GM04503 (cell line): Measurements from ENCODE around the gene TEPSIN.

Source experiments
- DNase-seq: peaks from one replicate; pipeline ENCODE4 v3.0.0-alpha.2; 2012; ENCODE audit warnings: low read depth

Gene TEPSIN

DNA sequence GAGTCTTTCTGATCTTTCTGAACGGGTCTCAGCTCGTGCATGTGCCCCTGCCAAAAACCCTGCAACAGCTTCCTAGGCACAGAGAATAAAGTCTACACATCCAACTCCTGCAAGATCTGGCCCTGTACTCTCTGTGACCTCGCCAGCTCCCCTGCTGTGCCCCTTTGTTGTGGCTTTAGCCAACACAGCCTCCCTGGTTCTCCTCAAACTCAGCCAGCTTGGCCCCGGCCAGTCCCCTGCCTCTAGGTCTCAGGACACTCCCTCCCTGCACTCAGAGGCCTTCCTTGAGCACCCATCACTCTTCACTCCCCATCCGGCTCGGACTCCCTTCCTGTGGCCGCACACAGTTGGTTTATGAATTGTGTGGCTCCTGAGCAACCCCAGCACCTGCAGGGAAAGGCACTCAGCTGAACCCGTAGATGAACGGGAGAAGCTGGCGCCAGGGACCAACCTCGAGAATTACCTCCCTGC lies 17.4 kb downstream of the TEPSIN start:
- no peak for DNase-seq

DNA sequence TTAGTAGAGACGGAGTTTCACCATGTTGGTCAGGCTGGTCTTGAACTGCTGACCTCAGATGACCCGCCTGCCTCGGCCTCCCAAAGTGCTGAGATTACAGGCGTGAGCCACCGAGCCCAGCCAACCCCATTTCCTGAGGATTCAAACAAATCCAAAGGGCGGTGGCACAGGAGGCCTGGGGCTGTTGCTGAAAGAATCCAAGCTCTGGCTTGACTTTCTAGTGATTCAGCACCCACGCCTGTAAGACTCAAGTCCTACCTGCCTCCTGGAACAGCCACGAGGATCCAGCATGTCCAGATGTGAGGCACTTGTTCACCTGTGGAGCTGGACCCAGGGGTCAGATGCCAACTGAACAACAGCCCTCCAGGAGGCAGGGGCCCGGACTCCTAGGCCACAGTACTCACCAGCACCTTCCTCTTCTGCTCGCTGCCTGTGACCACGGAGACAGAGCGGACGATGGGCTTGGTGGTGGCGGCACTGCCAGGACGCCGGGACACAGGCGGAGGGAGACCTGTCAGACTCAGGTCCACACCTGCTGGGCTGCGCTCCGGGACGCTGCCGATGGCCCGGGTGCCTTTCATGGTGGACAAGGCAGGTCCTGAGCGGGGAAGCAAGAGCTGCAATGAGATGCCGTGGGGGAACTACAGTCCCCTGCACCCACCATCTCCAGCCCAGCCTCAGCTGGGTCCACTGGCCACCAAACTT lies 19.2 kb downstream of the TEPSIN start:
- no peak for DNase-seq

DNA sequence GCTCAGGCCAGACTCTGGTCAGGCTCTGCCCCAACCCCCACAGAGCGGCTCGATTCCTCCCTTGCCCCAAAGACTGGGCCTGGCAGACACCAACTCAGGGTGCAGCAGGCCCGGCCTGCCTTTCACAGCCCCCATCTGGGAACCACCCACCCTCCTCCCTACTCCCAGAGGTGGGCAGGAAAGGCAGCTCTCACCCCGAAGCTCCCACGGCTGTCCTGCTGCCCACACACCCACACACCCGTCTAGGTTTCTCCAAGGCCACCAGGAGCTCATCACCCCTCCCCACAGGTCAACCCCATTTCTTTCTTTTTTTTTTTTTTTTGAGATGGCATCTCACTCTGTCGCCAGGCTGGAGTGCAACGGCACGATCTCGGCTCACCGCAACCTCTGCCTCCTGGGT lies 19.9 kb downstream of the TEPSIN start:
- DNase-seq, result no peak

DNA sequence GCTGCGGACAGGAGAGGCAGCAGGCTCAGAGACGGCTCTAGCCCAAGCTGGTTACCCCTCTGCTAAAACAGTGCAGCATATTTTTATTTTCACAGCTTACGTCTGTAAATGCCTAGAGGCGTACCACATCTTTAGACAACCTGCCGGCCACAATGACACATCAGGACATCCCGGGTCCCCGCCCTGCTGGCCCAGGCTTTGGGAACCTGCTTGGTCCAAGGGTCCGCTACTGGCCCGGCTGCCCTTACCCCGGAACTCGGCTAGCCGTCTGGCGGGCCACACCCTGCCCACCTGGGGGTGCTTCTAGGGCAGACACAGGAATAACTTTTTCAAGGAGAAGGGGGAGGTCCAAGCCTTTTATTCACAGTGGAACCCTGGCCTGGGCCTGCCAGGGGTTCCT lies 20.4 kb downstream of the TEPSIN start:
- DNase-seq, result no peak

DNA sequence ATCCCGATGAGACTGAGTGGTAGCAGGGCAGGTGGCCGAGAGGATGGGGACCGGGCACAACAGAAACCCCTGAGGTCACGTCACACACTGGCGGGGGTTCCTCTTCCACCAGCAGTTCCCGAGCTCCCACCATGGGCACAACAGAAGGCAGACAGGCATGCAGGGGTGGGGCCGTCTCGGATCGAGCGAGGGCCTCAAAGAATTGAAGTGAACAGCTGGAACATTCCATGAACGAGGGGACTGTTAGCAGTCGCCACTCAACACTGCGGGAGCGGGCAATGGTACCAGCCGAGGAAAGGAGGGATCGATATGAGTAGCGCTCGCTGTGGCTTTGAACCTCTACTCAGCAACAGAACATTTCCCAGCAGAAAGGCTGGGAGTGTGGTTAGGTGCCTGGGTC lies 21.4 kb downstream of the TEPSIN start:
- DNase-seq, result no peak

DNA sequence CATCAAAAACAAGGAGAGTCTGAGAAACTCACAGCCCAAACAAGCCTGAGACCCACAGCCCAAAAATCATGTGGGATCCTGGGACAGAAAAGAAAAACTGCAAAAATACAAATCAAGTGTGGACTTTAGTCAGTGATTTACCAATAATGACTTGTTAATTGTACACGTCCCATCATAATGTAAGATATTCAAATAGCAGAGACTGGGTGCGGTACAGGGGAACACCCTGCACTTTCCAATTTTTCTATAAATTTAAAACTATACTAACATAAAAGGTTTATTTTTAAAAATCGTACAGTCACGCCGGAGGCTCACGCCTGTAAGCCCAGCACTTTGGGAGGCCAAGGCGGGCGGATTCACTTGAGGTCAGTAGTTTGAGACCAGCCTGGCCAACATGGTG lies 24.9 kb downstream of the TEPSIN start:
- no peak for DNase-seq

DNA sequence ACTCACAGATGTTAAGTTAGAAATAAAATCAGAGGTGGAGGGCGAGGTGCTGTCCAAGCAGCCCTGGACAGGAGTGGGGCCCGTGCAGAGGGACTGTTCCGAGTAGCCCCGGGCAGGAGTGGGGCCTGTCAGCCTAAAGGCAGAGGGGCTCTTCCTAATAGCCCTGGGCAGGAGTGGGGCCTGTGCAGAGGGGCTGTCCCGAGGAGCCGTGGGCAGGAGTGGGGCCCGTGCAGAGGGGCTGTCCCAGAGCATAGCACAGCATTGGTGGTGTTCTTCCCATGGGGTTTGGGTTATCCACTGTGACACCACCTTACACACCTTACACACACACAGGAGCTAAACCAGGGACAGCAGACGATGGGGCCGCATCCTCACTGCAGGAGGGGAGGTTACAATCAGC lies 26.5 kb downstream of the TEPSIN start:
- DNase-seq, result no peak

DNA sequence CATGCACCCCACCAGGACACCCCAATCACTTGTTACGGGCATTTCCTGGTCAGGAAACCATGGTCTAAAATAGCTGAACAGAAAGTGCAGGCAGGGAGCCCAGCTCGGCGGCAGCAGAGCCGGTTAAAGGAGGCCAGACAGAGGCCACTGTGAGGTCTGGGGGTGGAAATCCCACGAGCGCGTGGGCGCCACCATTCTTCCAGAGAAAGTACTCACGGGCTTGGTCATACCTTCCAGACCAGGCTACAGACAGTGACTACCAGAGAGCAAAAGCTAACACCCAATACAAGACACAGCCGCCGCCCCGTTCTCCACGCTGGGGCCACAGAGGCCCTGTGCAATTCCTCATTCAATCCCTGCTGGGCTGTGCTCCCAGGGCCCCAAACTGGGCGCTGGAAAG lies 28.0 kb downstream of the TEPSIN start:
- DNase-seq, result no peak

DNA sequence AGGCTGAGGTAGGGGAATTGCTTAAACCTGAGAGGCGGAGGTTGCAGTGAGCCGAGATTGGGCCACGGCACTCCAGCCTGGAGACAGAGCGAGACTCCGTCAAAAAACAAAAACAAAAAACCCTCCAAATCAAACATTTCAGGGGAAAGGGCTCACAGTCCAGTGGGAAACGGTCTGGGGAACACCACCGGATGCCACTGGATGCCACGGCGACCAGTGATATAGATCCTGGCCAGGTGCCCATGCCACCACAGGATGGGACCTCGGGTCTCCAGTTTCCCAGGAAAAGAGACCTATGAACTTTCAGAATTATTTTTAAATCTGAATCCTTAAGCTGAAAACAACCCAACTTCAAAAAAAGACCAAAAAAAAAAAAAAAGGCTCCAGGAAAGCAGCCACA lies 28.4 kb downstream of the TEPSIN start:
- no peak for DNase-seq

DNA sequence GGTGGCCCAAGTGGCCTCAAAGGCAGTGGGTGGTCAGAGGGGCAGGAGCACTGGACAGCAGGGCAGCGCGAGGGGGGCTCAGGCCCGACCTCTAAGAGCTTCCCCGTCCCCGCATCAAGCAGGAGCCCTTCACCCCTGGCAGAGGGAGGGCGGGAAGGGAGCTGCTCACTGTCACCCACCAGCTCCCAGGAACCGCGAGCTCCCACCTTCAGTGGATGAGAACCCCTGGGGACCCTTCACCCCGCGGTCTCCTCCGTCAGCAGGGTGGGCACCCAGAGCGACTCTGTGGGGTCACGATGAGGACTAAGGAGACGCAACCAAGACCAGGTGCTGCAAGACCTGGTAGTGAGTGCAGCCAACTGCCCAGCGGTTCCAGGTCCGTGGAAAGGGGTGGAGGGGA lies 29.7 kb downstream of the TEPSIN start:
- no peak for DNase-seq

DNA sequence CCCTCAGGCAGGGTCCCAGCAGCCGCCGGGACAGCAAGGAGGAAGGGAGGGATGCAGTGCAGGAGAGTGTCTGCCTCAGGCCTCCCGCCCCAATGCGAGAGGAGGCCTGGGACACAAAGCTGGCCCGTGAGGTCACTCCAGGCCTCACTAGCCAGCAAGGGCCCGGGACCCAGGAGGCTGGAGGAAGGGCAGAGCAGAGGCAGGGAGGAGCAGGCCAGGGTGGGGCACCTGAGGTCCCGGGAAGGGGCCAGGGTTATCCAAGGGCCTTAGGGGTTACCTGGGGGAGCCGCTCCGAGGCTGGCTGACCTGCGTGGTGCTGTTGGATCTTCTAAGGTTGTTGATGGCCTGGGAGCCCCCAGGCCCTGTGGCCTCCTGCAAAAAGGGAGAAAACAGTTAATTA lies 30.2 kb downstream of the TEPSIN start:
- no peak for DNase-seq

DNA sequence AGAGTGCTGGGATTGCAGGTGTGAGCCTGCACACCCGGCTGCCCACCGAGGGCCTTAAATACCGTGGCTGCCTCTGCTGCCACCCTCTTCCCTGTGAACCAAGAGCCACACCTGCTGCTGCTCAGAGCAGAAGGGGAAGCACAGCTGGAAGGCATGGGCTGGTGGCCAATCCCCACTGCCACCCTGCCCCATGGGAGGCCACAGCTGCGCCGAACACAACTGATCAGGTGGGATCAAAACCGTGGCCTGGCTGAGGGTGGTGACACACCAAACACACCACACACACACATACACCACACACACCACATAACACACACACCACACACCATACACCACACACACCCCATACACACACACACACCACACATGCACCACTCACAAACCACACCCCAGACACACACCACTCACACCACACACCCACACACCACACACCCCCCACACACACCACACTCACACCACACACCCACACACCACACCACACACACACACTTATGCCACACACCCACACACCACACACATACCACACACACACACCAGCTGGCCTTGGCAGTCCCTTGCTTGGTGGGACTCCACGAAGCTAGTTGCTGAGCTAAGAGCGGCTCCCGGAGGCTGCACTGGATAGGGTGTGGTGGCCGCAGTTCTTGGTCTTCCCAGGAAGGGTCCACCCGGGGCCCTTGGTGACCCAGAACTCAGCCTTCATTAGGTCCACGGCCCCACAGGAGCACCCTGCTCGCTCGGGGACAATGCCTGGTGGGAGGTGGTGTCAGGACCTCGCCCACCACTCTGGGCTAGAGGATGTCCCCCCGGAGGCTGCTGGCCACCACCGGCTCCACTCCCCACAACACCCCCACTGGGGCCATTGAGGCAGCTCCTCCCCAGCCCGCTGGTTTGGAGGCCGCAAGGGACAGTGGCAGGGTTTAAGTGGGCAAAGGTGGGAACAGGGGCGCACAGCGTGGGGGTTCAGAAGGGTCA lies 31.0 kb downstream of the TEPSIN start:
- no peak for DNase-seq

DNA sequence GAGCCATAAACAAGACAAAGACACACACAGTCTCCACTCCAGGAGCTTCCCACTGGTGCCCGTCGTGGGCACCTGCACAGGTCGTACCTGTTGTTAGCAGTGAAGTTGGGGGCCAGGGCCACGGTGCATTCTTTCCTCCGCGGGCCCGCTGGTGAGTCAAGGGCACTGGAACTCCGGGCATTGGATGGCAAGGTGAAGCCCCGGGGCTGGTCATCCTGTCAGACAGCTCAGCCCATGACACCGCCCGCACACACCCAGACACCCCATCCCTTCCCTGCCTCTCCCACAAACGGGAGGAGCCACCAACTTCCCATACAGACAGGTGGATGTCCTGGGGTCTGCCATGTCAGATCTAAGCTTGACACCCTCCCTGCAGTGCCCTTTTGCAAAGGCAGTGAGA lies 32.2 kb downstream of the TEPSIN start:
- DNase-seq, result no peak

DNA sequence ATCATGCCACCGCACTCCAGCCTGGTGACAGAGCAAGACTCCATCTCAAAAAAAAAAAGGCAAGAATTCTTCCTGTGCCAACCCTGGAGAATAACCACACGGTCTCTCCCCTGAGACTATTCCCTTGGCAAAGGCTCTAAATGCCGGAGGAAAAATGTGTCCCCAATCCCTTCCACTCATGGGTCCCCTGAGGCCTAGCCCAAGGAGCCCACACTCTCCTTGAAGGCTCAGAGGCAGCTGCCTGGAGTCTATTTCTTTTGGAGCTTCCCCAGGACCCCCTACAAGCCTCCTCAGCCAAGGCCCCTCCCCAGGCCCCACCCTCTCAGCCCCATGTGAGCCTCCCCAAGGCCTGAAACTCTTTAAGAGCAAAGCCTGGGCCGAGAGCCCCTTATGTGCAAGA lies 32.7 kb downstream of the TEPSIN start:
- DNase-seq, result no peak

DNA sequence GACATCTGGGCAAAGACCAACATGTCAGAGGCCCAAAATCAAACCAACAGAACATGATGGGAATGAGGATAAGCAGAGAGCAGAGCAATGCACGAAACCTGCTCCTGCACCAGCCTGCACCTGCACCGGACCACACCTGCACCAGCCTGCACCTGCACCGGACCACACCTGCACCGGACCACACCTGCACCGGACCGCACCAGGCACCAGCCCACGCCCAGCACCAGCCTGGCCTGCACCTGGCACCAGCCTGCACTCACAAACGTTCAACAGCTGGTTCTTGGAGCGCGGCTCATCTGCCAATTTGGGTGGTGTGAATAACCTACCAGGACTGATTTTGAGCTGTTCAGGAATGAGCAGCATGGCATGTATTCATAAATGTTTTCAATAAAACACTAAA lies 34.3 kb downstream of the TEPSIN start:
- DNase-seq, result no peak

DNA sequence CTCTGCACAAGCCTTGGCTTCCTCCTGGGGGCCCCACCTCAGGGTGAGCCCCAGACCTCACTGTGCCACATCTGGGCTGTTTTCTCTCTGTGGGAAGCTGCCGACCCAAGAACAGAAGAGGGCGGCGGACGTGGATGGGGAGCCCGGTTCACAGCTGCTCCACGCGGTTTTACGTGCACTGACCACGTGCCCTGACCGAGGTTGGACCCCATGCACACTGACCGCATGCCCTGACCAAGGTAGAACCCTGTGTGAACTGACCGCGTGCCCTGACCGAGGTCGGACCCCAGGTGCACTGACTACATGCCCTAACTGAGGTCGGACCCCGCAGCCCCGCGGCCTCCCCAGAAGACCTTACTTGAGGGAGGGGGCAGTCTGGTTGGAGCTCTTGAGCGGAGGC lies 35.7 kb downstream of the TEPSIN start:
- DNase-seq, result no peak

DNA sequence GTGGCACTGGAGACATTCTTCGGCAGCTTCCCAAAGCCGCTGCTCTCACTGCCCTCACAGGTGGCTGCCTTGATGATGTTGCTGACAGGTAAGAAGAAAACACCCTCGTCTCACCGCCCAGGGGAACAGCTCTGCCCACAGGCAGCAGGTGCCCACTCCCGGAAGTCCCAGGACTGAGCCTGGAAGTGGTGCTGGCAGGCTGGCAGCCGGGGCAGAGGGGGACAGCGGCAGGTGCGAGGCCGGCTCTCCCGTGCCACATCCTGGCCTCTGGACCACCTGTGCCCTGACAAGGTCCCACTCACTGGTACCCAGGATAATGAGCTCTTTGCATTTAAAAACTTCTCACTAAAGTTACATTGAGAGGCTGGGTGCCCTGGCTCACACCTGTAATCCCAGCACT lies 36.5 kb downstream of the TEPSIN start:
- no peak for DNase-seq

DNA sequence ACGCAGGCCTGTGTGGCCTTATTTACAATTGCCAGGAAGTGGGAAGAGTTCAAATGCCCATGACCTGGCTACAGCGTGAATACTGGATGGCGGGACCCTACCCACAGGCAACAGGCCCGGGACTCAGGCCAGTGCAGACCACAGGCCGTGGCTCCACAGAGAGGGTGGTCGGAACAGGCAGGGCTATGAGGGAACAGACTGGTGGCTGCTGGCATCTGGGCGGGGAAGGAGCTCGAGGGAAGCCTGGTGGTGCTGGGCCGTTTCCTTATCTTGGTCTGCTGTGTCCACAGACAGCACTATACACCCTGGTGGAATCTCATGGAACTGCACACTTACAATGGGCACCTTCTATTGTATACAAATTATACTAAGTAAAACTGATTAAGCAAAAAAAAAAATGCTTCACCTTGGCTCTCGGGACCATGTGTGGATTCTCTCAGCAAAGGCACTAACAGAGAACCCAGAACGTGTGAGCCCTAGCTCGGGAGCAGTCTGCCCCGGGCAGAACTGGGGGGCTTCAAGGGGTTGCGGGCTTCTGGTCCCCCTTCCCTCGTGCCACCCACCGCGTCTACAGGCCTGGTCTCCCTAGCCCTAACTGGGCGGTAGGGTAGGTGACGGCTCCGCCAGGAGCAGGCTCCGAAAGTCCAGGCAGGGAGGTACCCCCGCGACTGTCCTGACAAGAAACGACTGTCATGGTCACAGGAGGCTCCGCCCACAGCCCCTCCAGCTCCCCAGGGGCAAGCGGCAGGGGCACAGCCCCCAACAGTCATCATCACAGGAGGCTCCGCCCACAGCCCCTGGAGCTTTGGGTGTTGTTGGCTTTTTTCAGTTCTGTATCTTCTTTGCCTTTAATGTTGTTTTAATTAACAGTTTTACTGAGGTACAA lies 37.9 kb downstream of the TEPSIN start:
- DNase-seq, result peak; percentile 23

DNA sequence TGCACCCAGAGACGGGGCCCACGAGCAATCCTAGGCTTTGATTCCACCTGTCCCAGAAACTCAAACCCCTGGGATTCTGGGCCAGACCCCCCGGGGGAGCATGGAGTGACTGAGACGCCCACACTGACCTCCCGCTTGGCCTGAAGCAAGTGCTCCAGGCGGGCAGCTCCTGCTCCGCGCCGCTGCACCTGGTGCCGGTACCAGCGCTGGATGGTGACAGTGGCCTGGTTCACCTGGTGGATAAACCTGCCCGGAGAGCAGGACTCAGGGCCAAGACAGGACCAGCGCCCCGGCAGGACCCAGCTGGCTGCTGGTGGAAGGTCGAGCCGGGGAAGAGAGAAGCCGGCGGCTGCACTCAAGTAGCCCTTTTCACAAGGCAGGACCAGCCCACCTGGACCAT lies 38.7 kb downstream of the TEPSIN start:
- DNase-seq, result no peak

DNA sequence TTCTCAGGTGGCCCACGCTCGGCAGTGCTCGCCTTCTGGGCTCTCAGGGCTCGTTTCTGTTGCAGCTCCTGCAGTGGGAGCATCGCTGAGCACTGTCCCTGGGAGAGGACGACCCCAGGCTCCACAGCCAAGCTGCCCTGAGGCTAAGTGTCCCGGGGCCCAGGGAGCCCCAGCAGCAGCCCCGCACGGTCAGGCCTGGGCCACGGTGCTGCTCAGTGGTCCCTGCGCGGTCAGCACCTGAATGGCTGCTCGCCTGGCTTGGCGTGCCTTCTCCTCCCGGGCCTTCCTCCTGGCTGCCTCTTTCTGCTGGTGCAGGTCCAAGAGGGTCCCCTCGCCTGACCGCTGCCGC lies 39.4 kb downstream of the TEPSIN start:
- DNase-seq, result no peak

DNA sequence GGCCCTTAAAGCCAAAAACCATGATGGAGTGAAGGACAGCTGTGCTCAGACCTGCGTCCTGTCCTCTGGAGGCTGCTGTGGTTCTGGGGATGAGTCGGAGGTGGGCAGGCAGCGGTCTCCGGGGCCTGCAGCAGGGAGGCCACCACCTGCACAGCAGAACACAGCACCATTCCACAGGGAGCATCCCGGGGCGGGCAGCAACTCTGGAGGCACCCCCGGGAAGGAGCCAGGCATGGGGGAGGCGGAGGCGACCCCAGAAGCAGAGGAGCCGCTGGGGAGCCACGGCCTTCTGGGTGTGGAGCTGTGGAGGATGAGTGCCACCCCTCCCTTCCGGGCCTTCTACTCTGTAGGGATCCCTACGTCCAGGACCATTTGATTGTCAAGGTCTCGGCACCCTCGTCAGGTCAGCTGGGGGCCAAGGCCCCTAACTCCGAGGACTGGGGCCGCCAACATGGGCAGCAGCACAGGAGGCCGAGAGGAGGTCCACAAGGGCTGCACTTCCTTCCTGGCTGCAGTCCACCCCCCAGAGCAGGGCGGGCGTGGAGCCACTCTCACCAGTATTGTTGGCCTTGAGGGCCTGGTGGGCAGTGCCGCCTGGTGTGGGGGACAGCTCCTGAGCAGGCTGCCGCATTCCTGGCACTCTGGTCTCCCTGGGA lies 39.9 kb downstream of the TEPSIN start:
- no peak for DNase-seq
